GM12878 (cell line): Measurements from ENCODE around the gene CCR7. TPM values are rescaled to one million over a fixed set of nuclear protein-coding genes. Genes with fewer than 3 reads are reported as not detected.

Source experiments
- BHLHE40 ChIP-seq, 2 experiments: fragments of 450-650 bp in 1 of 2; IDR thresholded peaks; 2 replicates each; pipeline ENCODE4 v1.6.1; 2011 to 2017; ENCODE audit warnings: low read depth in 2 of 2, borderline replicate concordance in 1 of 2, improper control_type of control experiment in 1 of 2, low read length in 1 of 2, mild to moderate bottlenecking in 1 of 2
- CREB1 ChIP-seq: IDR thresholded peaks from 2 replicates; pipeline ENCODE4 v1.6.1; 2012; ENCODE audit warnings: low read depth, mild to moderate bottlenecking, inconsistent platforms
- FOS ChIP-seq: IDR thresholded peaks from 3 replicates; pipeline ENCODE4 v1.6.1; 2011; ENCODE audit warnings: borderline replicate concordance; ENCODE audit not compliant: insufficient read length; ENCODE audit errors: extremely low read depth
- GABPA ChIP-seq: IDR thresholded peaks from 2 replicates; pipeline ENCODE4 v1.6.1; 2014; ENCODE audit warnings: antibody characterized with exemption, low read depth, mild to moderate bottlenecking, inconsistent platforms
- HCFC1 ChIP-seq: fragments of 150-350 bp; IDR thresholded peaks from 2 replicates; pipeline ENCODE4 v1.6.1; 2014; ENCODE audit warnings: low read length
- HDGF ChIP-seq: fragments of 450-650 bp; IDR thresholded peaks from 2 replicates; pipeline ENCODE4 v1.6.1; 2016; ENCODE audit warnings: antibody characterized with exemption
- JUNB ChIP-seq: IDR thresholded peaks from 2 replicates; pipeline ENCODE4 v1.6.1; 2016; ENCODE audit warnings: antibody characterized with exemption, mild to moderate bottlenecking
- KAT2A ChIP-seq: conservative IDR thresholded peaks from 2 replicates; pipeline ENCODE4 v1.6.1; 2011; ENCODE audit warnings: low read depth, low read length; ENCODE audit not compliant: control insufficient read depth
- NBN ChIP-seq: fragments of 450-650 bp; IDR thresholded peaks from 2 replicates; pipeline ENCODE4 v1.6.1; 2016
- NR2F1 ChIP-seq: fragments of 450-650 bp; conservative IDR thresholded peaks from 2 replicates; pipeline ENCODE4 v1.6.1; 2017; ENCODE audit warnings: mild to moderate bottlenecking
- PAX5 ChIP-seq: IDR thresholded peaks from 2 replicates; pipeline ENCODE4 v1.6.1; 2011; ENCODE audit warnings: low read depth, low read length, borderline replicate concordance
- RAD51 ChIP-seq: fragments of 450-650 bp; IDR thresholded peaks from 2 replicates; pipeline ENCODE4 v1.6.1; 2016; ENCODE audit warnings: moderate library complexity, mild to moderate bottlenecking, inconsistent platforms
- SIX5 ChIP-seq: IDR thresholded peaks from 2 replicates; pipeline ENCODE4 v1.6.1; 2011; ENCODE audit warnings: mild to moderate bottlenecking, low read depth, low read length, moderate library complexity; ENCODE audit not compliant: severe bottlenecking
- SMAD5 ChIP-seq: IDR thresholded peaks from 2 replicates; pipeline ENCODE4 v1.6.1; 2016; ENCODE audit warnings: antibody characterized with exemption, low read depth
- SMC3 ChIP-seq: IDR thresholded peaks from 2 replicates; pipeline ENCODE4 v1.6.1; 2011; ENCODE audit warnings: low read length, improper control_type of control experiment, borderline replicate concordance
- SP1 ChIP-seq: IDR thresholded peaks from one replicate; pipeline ENCODE4 v1.6.1; 2011; ENCODE audit warnings: low read depth, low read length
- SUPT20H ChIP-seq: IDR thresholded peaks from 2 replicates; pipeline ENCODE4 v1.6.1; 2011; ENCODE audit warnings: low read depth, mild to moderate bottlenecking, low read length, moderate library complexity, borderline replicate concordance; ENCODE audit not compliant: control insufficient read depth
- ZSCAN29 ChIP-seq: fragments of 450-650 bp; IDR thresholded peaks from 2 replicates; pipeline ENCODE4 v1.6.1; 2017; ENCODE audit warnings: mild to moderate bottlenecking, moderate library complexity
- polyA plus RNA-seq, 11 experiments: library from polyadenylated mRNA; depleted of rRNA in 4 of 11; unstranded in 6 of 11; stranded (reverse) in 5 of 11; fragments of >200 nt; fragmentation: Nextera tagmentation in 4 of 11; fragmentation: Illumina TruSeq in 1 of 11; extraction: Ambion mirVana in 4 of 11; extraction: Trizol in 1 of 11; gene quantifications; 1 replicate in 1 of 11; 2 replicates in 10 of 11; pipeline versions ENCODE4 v1.2.1 to v1.2.3, GENCODE V29; 2011 to 2016; ENCODE audit warnings: inconsistent platforms in 2 of 11, missing spikeins in 2 of 11, low read depth in 1 of 11
- total RNA-seq, 4 experiments: library from RNA; depleted of rRNA in 3 of 4; stranded (reverse); fragments of >200 nt in 3 of 4; fragmentation: Illumina TruSeq in 1 of 4; extraction: Trizol in 1 of 4; gene quantifications; 2 replicates each; pipeline versions ENCODE4 v1.2.1 to v1.2.3, GENCODE V29; 2013 to 2021
- TF ChIP-seq, protein P1 (sequence below): IDR thresholded peaks from 2 replicates; pipeline ENCODE4 v1.6.1; 2012; ENCODE audit warnings: low read depth, low read length, improper control_type of control experiment
- TF ChIP-seq, protein P2 (sequence below), 3 experiments: IDR thresholded peaks in 2 of 3; conservative IDR thresholded peaks in 1 of 3; 2 replicates each; pipeline ENCODE4 v1.5.1; 2011; ENCODE audit warnings: low read depth in 3 of 3, low read length in 3 of 3, mild to moderate bottlenecking in 3 of 3, control low read depth in 2 of 3, moderate library complexity in 2 of 3, inconsistent platforms in 1 of 3, mixed read lengths in 1 of 3; ENCODE audit not compliant: control insufficient read depth in 2 of 3, insufficient read depth in 1 of 3; ENCODE audit errors: extremely low read depth in 1 of 3
- TF ChIP-seq, protein P3 (sequence below): IDR thresholded peaks from 2 replicates; pipeline ENCODE4 v1.6.1; 2012; ENCODE audit warnings: improper control_type of control experiment, low read depth, low read length; ENCODE audit not compliant: insufficient replicate concordance

The CCR7 gene
- total and polyA plus RNA-seq, 10 of the 15 experiments (the other 5 are each of a cell fraction or from before 2014, with no cell fraction given): 131 to 1,171 (median 260) TPM

DNA sequence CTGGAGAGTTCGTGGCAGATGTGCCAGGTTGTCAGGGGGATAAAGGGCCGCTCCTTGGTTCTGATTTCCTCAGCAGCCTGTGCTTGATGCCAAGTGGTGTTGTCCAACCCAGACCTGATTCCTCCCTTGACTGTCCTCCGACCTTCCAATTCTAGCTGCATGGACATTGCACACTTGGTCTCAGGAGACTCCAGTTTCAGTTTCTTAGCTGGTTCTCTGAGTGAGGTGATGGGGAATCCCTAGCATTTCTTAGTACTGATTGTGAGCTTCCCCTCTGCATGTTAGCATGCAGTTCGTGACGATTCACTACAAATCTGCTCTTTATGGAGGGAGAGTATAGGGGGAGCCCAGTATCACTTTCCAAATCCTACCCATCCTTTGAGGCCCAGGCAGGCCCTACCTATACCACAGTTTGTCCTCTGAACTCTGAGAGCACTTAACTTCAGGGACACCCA is 12.4 kb upstream of the CCR7 start (continued):
- TF ChIP-seq, protein P1, sequence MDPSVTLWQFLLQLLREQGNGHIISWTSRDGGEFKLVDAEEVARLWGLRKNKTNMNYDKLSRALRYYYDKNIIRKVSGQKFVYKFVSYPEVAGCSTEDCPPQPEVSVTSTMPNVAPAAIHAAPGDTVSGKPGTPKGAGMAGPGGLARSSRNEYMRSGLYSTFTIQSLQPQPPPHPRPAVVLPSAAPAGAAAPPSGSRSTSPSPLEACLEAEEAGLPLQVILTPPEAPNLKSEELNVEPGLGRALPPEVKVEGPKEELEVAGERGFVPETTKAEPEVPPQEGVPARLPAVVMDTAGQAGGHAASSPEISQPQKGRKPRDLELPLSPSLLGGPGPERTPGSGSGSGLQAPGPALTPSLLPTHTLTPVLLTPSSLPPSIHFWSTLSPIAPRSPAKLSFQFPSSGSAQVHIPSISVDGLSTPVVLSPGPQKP: no peak
- TF ChIP-seq KAT2A (no peak), SUPT20H (no peak), FOS (no peak), BHLHE40 (IDR thresholded peaks at IDR 0.05; ENCODE audit: borderline replicate concordance in 1 of 2, low read depth in 2 of 2, low read length in 1 of 2) (peak; percentile 75 to 82; a peak in 3 of 4 replicates), HCFC1 (no peak), ZSCAN29 (no peak), RAD51 (no peak), CREB1 (peak; percentile 87), SMC3 (no peak), SMAD5 (no peak), JUNB (peak; percentile 73), NBN (peak; percentile 83), GABPA (peak; percentile 48; the same call in 1 of the 2 replicates), SIX5 (no peak), HDGF (peak; percentile 36; the same call in 1 of the 2 replicates), NR2F1 (peak; percentile 75), PAX5 (peak; percentile 92; the same call in 1 of the 2 replicates), SP1 (peak; percentile 71)
- TF ChIP-seq, protein P2, sequence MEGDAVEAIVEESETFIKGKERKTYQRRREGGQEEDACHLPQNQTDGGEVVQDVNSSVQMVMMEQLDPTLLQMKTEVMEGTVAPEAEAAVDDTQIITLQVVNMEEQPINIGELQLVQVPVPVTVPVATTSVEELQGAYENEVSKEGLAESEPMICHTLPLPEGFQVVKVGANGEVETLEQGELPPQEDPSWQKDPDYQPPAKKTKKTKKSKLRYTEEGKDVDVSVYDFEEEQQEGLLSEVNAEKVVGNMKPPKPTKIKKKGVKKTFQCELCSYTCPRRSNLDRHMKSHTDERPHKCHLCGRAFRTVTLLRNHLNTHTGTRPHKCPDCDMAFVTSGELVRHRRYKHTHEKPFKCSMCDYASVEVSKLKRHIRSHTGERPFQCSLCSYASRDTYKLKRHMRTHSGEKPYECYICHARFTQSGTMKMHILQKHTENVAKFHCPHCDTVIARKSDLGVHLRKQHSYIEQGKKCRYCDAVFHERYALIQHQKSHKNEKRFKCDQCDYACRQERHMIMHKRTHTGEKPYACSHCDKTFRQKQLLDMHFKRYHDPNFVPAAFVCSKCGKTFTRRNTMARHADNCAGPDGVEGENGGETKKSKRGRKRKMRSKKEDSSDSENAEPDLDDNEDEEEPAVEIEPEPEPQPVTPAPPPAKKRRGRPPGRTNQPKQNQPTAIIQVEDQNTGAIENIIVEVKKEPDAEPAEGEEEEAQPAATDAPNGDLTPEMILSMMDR (IDR thresholded peaks at IDR 0.05 in 2 of 3, conservative IDR thresholded peaks at IDR 0.05 in 1 of 3; ENCODE audit: control insufficient read depth in 2 of 3, extremely low read depth in 1 of 3, insufficient read depth in 1 of 3, low read depth in 3 of 3, low read length in 3 of 3): no peak; a peak in 1 of 6 replicates
- TF ChIP-seq, protein P3, sequence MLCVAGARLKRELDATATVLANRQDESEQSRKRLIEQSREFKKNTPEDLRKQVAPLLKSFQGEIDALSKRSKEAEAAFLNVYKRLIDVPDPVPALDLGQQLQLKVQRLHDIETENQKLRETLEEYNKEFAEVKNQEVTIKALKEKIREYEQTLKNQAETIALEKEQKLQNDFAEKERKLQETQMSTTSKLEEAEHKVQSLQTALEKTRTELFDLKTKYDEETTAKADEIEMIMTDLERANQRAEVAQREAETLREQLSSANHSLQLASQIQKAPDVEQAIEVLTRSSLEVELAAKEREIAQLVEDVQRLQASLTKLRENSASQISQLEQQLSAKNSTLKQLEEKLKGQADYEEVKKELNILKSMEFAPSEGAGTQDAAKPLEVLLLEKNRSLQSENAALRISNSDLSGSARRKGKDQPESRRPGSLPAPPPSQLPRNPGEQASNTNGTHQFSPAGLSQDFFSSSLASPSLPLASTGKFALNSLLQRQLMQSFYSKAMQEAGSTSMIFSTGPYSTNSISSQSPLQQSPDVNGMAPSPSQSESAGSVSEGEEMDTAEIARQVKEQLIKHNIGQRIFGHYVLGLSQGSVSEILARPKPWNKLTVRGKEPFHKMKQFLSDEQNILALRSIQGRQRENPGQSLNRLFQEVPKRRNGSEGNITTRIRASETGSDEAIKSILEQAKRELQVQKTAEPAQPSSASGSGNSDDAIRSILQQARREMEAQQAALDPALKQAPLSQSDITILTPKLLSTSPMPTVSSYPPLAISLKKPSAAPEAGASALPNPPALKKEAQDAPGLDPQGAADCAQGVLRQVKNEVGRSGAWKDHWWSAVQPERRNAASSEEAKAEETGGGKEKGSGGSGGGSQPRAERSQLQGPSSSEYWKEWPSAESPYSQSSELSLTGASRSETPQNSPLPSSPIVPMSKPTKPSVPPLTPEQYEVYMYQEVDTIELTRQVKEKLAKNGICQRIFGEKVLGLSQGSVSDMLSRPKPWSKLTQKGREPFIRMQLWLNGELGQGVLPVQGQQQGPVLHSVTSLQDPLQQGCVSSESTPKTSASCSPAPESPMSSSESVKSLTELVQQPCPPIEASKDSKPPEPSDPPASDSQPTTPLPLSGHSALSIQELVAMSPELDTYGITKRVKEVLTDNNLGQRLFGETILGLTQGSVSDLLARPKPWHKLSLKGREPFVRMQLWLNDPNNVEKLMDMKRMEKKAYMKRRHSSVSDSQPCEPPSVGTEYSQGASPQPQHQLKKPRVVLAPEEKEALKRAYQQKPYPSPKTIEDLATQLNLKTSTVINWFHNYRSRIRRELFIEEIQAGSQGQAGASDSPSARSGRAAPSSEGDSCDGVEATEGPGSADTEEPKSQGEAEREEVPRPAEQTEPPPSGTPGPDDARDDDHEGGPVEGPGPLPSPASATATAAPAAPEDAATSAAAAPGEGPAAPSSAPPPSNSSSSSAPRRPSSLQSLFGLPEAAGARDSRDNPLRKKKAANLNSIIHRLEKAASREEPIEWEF: peak; percentile 79
